ENCODE measurements around the gene CSF1.

CSF1 gene

GRCh38 chr1:109901524-109902145 is 9.0 kb upstream of the CSF1 start:
- no peak for DNase-seq (ENCODE audit: low read depth in 2 of 2)

- no peak for DNase-seq (ENCODE audit: low read depth in 2 of 2)
Observed at GRCh38 chr1:109902204-109902985, 8.3 kb upstream of the CSF1 start.

GRCh38 chr1:109903376-109903930 is 7.2 kb upstream of the CSF1 start:
- DNase-seq (ENCODE audit: low read depth in 2 of 2) = no peak

GRCh38 chr1:109904105-109904817 is 6.4 kb upstream of the CSF1 start:
- DNase-seq (ENCODE audit: low read depth in 2 of 2) = no peak

- DNase-seq (ENCODE audit: low read depth in 2 of 2) = no peak
Observed at GRCh38 chr1:109905491-109905890, 5.2 kb upstream of the CSF1 start.

- DNase-seq (ENCODE audit: low read depth in 2 of 2) = peak in 1 of 2 donors; percentile 29
Observed at GRCh38 chr1:109906160-109906838, 4.3 kb upstream of the CSF1 start.

- DNase-seq (ENCODE audit: low read depth in 2 of 2) = no peak
Observed at GRCh38 chr1:109906839-109907180, 3.8 kb upstream of the CSF1 start.

- DNase-seq (ENCODE audit: low read depth in 2 of 2) = no peak
Observed at GRCh38 chr1:109907190-109907774, 3.4 kb upstream of the CSF1 start.

GRCh38 chr1:109908836-109909235 is 1.8 kb upstream of the CSF1 start:
- DNase-seq (ENCODE audit: low read depth in 2 of 2) = no peak

GRCh38 chr1:109909561-109909960 is 1.1 kb upstream of the CSF1 start:
- DNase-seq (ENCODE audit: low read depth in 2 of 2) = no peak

- DNase-seq (ENCODE audit: low read depth in 2 of 2) = no peak
Observed at GRCh38 chr1:109910963-109911798, 532 bp downstream of the CSF1 start.

- DNase-seq (ENCODE audit: low read depth in 2 of 2) = no peak
Observed at GRCh38 chr1:109912214-109912861, 1.7 kb downstream of the CSF1 start.

GRCh38 chr1:109912873-109913272 is 2.2 kb downstream of the CSF1 start:
- DNase-seq (ENCODE audit: low read depth in 2 of 2) = no peak

GRCh38 chr1:109913360-109913879 is 2.8 kb downstream of the CSF1 start:
- DNase-seq (ENCODE audit: low read depth in 2 of 2) = no peak

GRCh38 chr1:109914587-109915240 is 4.1 kb downstream of the CSF1 start:
- DNase-seq (ENCODE audit: low read depth in 2 of 2) = no peak

- no peak for DNase-seq (ENCODE audit: low read depth in 2 of 2)
Observed at GRCh38 chr1:109917051-109917767, 6.6 kb downstream of the CSF1 start.

GRCh38 chr1:109917768-109918606 is 7.3 kb downstream of the CSF1 start:
- no peak for DNase-seq (ENCODE audit: low read depth in 2 of 2)

- DNase-seq (ENCODE audit: low read depth in 2 of 2) = no peak
Observed at GRCh38 chr1:109918671-109919070, 8.0 kb downstream of the CSF1 start.
